GM12872 (cell line): ENCODE results near the gene DPM2.
A peak's percentile ranks its signal among the peaks of the same experiment; 100 is the strongest.

Source experiments
- CTCF ChIP-seq: IDR thresholded peaks from 3 replicates; pipeline ENCODE4 v1.5.1; 2011; ENCODE audit warnings: low read depth, mild to moderate bottlenecking, low read length, moderate library complexity; ENCODE audit not compliant: insufficient read depth

Gene DPM2

DNA sequence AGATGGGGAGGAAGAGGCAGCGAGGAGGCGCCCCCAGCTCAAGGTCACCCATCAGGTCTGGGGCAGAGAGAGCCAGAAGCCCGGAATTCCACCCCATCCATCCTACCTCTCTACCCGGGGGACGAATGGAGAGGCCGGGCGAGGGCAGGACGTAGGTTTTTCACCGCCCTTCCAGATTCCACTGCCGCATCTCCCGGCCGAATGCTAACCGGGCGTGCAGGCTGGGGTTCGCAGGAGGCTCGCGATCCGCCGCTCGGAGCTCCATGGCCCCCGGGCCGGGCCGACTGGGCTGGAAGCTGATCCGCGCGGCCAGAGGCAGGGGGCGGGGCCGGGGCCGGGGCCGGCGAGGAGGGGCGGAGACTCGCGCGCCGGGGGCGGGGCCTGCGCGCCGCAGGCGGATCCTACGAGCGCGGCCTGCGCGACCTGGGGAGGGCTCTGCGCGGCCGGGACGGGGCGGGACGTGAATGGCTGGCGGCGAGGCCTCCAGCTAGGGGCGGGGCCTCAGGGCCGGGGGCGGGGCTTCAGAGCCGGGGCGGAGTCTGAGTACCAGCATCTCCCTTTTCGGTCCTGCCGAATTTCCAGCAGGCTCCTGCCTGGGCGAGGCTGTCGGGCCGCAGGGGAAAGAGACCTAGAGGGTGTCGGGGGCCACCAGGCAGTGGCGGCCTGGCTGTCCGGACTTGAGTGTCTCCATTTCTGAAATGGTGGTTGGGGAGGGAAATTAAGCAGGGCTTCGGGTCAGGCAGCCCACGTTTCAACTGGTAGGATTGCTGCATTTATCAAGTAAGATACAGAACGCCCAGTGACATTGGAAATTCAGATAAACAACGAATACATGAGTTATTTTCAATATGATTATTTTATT, 20.7 kb downstream of the DPM2 start, which contains the start of gene ST6GALNAC4:
Gene ST6GALNAC4, minus strand, starts transcription at position 322 of the 862 bp plus-strand sequence. CDS start 622 bp downstream, outside the sequence.
- no peak for TF ChIP-seq CTCF

DNA sequence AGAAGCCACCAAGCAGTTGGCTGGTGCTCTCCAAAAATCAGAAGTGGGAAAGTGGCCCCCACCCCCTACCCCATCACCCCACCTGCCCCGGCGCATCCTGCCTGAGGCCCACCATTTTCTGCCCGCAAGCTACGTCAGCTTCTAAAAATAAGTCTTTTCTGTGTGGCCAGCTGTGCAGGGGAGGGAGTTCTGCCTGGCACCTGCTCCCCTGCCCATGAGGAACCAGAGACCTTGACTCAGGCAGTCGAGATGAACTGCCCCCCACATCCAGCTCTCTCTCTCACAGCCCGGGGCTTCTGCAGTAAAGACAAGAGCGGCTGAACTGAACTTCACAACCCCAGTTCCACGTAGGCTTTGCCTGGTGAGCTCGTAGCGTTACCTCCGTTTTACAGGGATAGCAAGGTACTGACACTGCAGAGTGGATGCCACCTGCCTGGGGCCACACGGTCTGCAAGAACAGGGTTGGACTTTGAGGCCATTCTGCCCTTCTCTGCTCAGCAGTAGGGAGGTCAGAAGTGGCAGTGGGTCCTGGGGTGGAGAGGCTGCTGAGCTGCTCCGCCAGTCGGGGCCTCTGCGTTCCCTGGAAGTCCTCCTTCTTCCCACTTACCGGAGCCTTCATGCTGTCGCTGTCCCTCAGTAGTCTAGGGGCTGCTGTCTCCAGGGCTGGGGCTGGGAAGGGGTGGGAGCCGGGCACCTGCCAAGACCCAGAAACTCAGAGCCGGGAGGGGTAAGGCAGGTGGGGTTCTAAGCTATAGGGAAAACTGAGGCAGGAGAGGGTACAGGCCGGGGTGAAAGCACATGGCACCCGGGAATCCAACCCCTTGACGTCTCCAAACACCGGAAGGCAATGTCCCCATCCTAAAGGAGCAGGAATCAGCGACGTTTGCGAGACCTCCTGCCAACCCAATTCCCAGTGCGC, 21.6 kb downstream of the DPM2 start:
- no peak for TF ChIP-seq CTCF

GRCh38 chr9:127915325-127915752, 22.3 kb downstream of the DPM2 start:
- TF ChIP-seq CTCF: no peak

GRCh38 chr9:127913682-127914081, 24.0 kb downstream of the DPM2 start:
- TF ChIP-seq CTCF: no peak

GRCh38 chr9:127912882-127913281, 24.8 kb downstream of the DPM2 start:
- no peak for TF ChIP-seq CTCF

GRCh38 chr9:127912296-127912695, 25.4 kb downstream of the DPM2 start:
- no peak for TF ChIP-seq CTCF

DNA sequence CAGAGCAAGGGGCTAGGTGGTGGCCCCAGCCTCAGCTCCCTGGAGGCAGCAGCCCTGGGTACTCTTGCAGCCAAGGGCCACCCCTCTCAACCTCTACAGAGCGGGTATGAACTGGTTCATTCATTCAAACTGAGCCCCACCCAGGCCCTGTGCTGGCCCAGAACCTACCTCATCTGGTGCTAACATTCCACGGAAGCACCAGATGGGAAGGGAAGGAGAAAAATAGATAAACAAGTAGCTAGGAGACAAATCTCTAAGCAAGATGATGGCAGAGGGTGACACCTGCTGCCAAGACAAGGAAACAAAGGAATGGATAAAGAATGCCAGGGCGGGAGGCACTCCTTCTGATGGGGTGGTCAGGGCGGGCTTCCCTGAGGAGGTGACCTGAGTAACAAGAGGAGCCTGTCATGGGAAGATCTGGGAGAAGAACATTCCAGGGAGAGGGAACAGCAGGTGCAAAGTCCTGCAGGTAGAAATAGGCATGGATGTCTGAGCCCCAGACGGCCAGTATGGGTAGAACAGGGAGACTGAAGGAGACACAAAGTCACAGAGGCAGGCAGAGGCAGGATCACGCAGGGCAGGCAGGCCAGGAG, 26.9 kb downstream of the DPM2 start:
- peak; percentile 35; the same call in 1 of the 3 replicates for TF ChIP-seq CTCF
